Measurements from ENCODE around the gene ST7L.

The ST7L gene

DNA sequence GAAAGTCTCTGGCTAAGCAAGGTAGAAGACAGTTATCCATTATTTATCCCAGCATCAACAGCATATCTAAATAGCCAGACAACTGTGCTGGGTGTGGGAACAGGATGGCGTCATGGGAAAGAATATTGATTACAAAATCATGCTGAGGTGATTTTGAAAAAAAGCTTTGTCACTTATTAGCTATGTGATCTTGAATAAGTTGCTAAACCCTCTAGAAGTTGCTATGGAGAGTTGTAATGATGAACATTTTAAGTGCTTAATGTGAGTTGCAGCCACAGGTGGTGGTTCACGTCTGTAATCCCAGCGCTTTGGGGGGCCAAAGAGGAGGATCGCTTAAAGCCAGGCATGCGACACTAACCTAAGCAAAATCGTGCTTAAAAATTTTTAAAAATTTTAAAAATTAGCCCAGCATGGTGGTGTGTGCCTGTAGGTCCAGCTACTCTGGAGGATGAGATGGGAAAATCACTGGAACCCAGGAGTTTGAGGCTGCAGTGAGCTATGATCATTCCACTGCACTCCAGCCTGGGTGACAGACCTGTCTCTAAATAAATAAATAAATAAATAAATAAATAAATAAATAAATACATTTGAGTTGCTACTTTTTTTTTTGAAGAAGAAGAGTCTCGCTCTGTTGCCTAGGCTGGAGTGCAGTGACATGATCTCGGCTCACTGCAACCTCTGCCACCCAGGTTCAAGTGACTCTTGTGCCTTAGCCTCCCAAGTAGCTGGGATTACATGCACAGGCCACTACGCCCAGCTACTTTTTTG, 76.6 kb downstream of the ST7L start:
- H3K27me3 ChIP-seq (replicated peaks; ENCODE audit: control insufficient read depth, insufficient read depth, low read length), result no peaks in the 10 kb centered on the region
- DNase-seq (ENCODE audit: extremely low read depth, insufficient read length), result no peak

DNA sequence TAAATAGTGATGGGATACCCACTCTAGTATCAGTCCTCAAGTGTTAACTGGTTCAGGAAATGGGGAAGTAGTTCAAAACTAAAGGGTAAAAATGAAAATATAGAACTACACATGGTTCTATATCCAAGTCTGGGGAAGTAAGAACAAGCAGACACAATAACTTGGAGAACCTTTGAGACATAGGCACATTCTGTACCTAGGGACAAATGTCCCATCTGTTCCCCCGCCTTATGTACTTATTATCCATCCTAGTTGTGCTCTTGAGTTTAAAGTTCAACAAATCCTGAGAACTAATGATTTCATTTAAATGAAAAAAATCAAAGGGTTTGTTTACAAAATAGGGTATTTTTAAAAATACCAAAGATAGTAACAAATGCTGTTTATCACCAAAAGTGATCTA, 77.6 kb downstream of the ST7L start:
- DNase-seq (ENCODE audit: extremely low read depth, insufficient read length), result no peak
- H3K4me3 ChIP-seq (replicated peaks; ENCODE audit: low read depth, low read length), result no peak overlapping the region
- no peaks in the 10 kb centered on the region for H3K27me3 ChIP-seq (replicated peaks; ENCODE audit: control insufficient read depth, insufficient read depth, low read length)
- no peak for TF ChIP-seq CTCF (IDR thresholded peaks at IDR 0.05; ENCODE audit: insufficient read depth, low read length, poor library complexity, severe bottlenecking)
- no peaks in the 10 kb centered on the region for H3K36me3 ChIP-seq (ENCODE audit: control insufficient read depth, insufficient read depth, low read length)

More for the DNA sequence above, 76.6 kb downstream of the ST7L start:
- no peaks in the 10 kb centered on the region for H3K36me3 ChIP-seq (ENCODE audit: control insufficient read depth, insufficient read depth, low read length)
- no peak for TF ChIP-seq CTCF (IDR thresholded peaks at IDR 0.05; ENCODE audit: insufficient read depth, low read length, poor library complexity, severe bottlenecking)
- H3K4me3 ChIP-seq (replicated peaks; ENCODE audit: low read depth, low read length), result no peak overlapping the region

DNA sequence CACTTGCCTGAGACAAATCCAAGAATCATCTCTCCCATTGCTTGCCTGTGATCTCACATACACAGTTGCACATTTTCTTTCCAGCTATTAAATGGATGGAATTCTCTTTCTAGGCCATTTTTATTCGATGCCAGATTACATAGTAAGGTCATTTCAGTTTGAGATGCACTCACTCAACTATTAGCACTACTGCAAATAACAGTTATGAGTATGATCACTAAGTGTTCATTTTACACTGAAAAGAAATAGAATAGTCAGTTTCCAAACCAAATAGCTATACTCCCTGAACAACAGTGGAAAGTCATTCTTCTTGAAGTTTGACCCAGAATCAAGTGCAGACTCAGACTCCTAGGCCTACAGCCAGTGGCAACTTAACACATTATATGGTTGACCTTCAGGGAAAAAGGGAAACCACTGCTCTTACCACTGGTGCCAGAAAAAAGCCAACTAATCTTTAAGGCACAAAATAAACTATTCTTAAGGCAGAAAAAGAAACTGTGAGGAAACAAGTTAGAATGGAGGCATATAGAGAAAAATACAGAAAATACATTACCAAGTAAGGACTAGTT, 78.6 kb downstream of the ST7L start:
- TF ChIP-seq CTCF (IDR thresholded peaks at IDR 0.05; ENCODE audit: insufficient read depth, low read length, poor library complexity, severe bottlenecking), result no peak
- H3K27me3 ChIP-seq (replicated peaks; ENCODE audit: control insufficient read depth, insufficient read depth, low read length), result no peaks in the 10 kb centered on the region
- no peaks in the 10 kb centered on the region for H3K36me3 ChIP-seq (ENCODE audit: control insufficient read depth, insufficient read depth, low read length)
- DNase-seq (ENCODE audit: extremely low read depth, insufficient read length), result no peak
- no peak overlapping the region for H3K4me3 ChIP-seq (replicated peaks; ENCODE audit: low read depth, low read length)

GRCh38 chr1:112538883-112539282, 80.1 kb downstream of the ST7L start:
- TF ChIP-seq CTCF (IDR thresholded peaks at IDR 0.05; ENCODE audit: insufficient read depth, low read length, poor library complexity, severe bottlenecking), result no peak
- Histone ChIP-seq H3K4me3 (replicated peaks; ENCODE audit: low read depth, low read length) (no peak overlapping the region), H3K27me3 (replicated peaks; ENCODE audit: control insufficient read depth, insufficient read depth, low read length) (no peaks in the 10 kb centered on the region), H3K36me3 (ENCODE audit: control insufficient read depth, insufficient read depth, low read length) (no peaks in the 10 kb centered on the region)
- no peak for DNase-seq (ENCODE audit: extremely low read depth, insufficient read length)

DNA sequence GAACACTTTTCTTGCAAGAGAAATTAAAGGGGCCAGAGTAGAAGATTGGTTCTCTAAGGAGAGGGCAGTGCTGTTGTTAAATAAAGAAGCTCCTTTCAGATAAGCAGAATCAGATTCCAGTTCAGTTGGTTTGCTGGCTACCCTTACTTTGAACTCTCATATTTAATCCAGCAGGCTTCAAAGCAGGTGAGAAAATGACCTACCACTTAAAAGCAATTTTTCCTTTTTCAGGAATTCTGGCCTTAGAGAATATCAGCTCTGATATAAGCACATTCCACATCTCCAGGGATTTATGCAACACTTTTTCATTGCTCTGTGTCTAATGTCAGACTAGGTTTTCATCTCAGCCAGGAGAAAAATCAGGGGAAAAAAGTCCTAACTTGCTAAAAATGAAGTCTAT, 81.5 kb downstream of the ST7L start:
- no peak for TF ChIP-seq CTCF (IDR thresholded peaks at IDR 0.05; ENCODE audit: insufficient read depth, low read length, poor library complexity, severe bottlenecking)
- no peak for DNase-seq (ENCODE audit: extremely low read depth, insufficient read length)
- H3K27me3 ChIP-seq (replicated peaks; ENCODE audit: control insufficient read depth, insufficient read depth, low read length), result no peaks in the 10 kb centered on the region
- no peaks in the 10 kb centered on the region for H3K36me3 ChIP-seq (ENCODE audit: control insufficient read depth, insufficient read depth, low read length)
- H3K4me3 ChIP-seq (replicated peaks; ENCODE audit: low read depth, low read length), result no peak overlapping the region
